OCI-LY1 (cell line): Measurements from ENCODE around the gene SFSWAP.

ENCODE experiments used
- H2AFZ ChIP-seq: fragments of 200-600 bp; sonication (generic), shearing (Covaris generic); 2 replicates; pipeline ENCODE4 v1.6.0; 2014; ENCODE audit warnings: antibody characterized with exemption, mild to moderate bottlenecking, low read length
- H3F3A ChIP-seq: fragments of 200-600 bp; sonication (generic), shearing (Covaris generic); 2 replicates; pipeline ENCODE4 v1.6.0; 2014; ENCODE audit warnings: mild to moderate bottlenecking, antibody characterized with exemption, low read length, moderate library complexity; ENCODE audit not compliant: insufficient read depth
- H3K27ac ChIP-seq: fragments of 200-600 bp; sonication (generic); 2 replicates; pipeline ENCODE4 v1.5.1; 2014; ENCODE audit warnings: low read length, mixed run types, mild to moderate bottlenecking, low read depth; ENCODE audit not compliant: poor library complexity, severe bottlenecking
- H3K27me3 ChIP-seq: fragments of 200-600 bp; sonication (generic); 2 replicates; pipeline ENCODE4 v1.6.0; 2014; ENCODE audit warnings: antibody characterized with exemption, mild to moderate bottlenecking, low read length, moderate library complexity; ENCODE audit not compliant: insufficient read depth
- H3K36me3 ChIP-seq: fragments of 200-600 bp; sonication (generic); 2 replicates; pipeline ENCODE4 v1.6.1; 2014; ENCODE audit warnings: mild to moderate bottlenecking, antibody characterized with exemption, low read length, moderate library complexity, mixed read lengths; ENCODE audit not compliant: insufficient read depth
- H3K4me1 ChIP-seq: fragments of 200-600 bp; sonication (generic); 2 replicates; pipeline ENCODE4 v1.5.1; 2014; ENCODE audit warnings: mild to moderate bottlenecking, low read length, moderate library complexity; ENCODE audit not compliant: insufficient read depth, severe bottlenecking
- H3K4me2 ChIP-seq: fragments of 200-600 bp; sonication (generic), shearing (Covaris generic); 2 replicates; pipeline ENCODE4 v1.6.1; 2014; ENCODE audit warnings: low read length
- H3K4me3 ChIP-seq: fragments of 200-600 bp; sonication (generic); 2 replicates; pipeline ENCODE4 v1.5.1; 2014; ENCODE audit warnings: low read length, low read depth, mild to moderate bottlenecking, mixed read lengths; ENCODE audit not compliant: poor library complexity, severe bottlenecking
- H3K79me2 ChIP-seq: fragments of 200-600 bp; shearing (Covaris generic); 2 replicates; pipeline ENCODE4 v1.6.1; 2016; ENCODE audit warnings: mixed run types, low read length, mixed read lengths; ENCODE audit not compliant: insufficient read depth
- H3K9ac ChIP-seq: fragments of 200-600 bp; sonication (generic), shearing (Covaris generic); 2 replicates; pipeline ENCODE4 v1.6.1; 2014; ENCODE audit warnings: mild to moderate bottlenecking, low read length, mixed read lengths
- H3K9me2 ChIP-seq: fragments of 200-600 bp; sonication (generic), shearing (Covaris generic); 2 replicates; pipeline ENCODE4 v1.6.1; 2014; ENCODE audit warnings: low read depth, mild to moderate bottlenecking, low read length, mixed read lengths
- H3K9me3 ChIP-seq: fragments of 200-600 bp; shearing (Covaris generic); 2 replicates; pipeline ENCODE4 v1.6.1; 2014; ENCODE audit warnings: low read length, mixed read lengths
- H4K20me1 ChIP-seq: fragments of 200-600 bp; sonication (generic), shearing (Covaris generic); 2 replicates; pipeline ENCODE4 v1.6.0; 2016; ENCODE audit warnings: mild to moderate bottlenecking, low read length; ENCODE audit not compliant: insufficient read depth
- EZH2 ChIP-seq: fragments of 200-600 bp; sonication (generic), shearing (Covaris generic); IDR thresholded peaks from 2 replicates; pipeline ENCODE4 v1.8.0; 2017; ENCODE audit warnings: borderline replicate concordance, mixed run types, mild to moderate bottlenecking, antibody characterized with exemption, low read length, moderate library complexity, mixed read lengths
- TF ChIP-seq, protein P1 (sequence below): fragments of 200-600 bp; sonication (generic), shearing (Covaris generic); IDR thresholded peaks from 2 replicates; pipeline ENCODE4 v1.5.1; 2017; ENCODE audit warnings: mild to moderate bottlenecking, antibody characterized with exemption, low read length, moderate library complexity, mixed read lengths

The SFSWAP gene

DNA sequence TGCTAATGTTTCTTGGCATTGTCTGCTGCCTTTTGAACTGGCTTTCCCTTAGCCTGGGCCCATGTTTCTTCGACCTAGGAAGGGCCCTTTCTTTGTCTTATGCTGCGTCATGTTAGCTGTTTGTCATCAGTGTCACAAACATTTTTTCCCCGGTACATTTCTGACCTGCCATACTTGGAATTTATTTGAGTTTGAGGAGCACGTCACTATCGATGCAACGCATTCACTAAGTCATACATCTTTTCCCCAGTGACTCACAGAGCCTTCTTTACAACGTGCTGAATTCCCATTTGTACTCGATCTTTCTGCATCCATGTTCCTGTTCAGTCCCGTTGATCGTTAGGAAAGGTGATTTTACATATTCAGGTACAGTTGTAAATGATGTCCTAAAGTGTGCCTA, 61.1 kb downstream of the SFSWAP start:
- no peak overlapping the region for H3K9ac ChIP-seq
- no peaks in the 10 kb centered on the region for H3K79me2 ChIP-seq
- no peaks in the 10 kb centered on the region for H3K9me3 ChIP-seq
- no peak overlapping the region for H3K27ac ChIP-seq
- no peak overlapping the region for H2AFZ ChIP-seq
- H3K4me2 ChIP-seq, result no peak overlapping the region
- no peak overlapping the region for H3K4me3 ChIP-seq
- H3K4me1 ChIP-seq, result peaks cover 19% of the 10 kb centered on the region
- H3K27me3 ChIP-seq, result no peaks in the 10 kb centered on the region
- H3K36me3 ChIP-seq, result peaks cover 47% of the 10 kb centered on the region
- H4K20me1 ChIP-seq, result no peaks in the 10 kb centered on the region
- no peak for TF ChIP-seq EZH2
- TF ChIP-seq, protein P1, sequence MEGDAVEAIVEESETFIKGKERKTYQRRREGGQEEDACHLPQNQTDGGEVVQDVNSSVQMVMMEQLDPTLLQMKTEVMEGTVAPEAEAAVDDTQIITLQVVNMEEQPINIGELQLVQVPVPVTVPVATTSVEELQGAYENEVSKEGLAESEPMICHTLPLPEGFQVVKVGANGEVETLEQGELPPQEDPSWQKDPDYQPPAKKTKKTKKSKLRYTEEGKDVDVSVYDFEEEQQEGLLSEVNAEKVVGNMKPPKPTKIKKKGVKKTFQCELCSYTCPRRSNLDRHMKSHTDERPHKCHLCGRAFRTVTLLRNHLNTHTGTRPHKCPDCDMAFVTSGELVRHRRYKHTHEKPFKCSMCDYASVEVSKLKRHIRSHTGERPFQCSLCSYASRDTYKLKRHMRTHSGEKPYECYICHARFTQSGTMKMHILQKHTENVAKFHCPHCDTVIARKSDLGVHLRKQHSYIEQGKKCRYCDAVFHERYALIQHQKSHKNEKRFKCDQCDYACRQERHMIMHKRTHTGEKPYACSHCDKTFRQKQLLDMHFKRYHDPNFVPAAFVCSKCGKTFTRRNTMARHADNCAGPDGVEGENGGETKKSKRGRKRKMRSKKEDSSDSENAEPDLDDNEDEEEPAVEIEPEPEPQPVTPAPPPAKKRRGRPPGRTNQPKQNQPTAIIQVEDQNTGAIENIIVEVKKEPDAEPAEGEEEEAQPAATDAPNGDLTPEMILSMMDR, result no peak
- H3K9me2 ChIP-seq, result no peaks in the 10 kb centered on the region
- no peaks in the 10 kb centered on the region for H3F3A ChIP-seq

DNA sequence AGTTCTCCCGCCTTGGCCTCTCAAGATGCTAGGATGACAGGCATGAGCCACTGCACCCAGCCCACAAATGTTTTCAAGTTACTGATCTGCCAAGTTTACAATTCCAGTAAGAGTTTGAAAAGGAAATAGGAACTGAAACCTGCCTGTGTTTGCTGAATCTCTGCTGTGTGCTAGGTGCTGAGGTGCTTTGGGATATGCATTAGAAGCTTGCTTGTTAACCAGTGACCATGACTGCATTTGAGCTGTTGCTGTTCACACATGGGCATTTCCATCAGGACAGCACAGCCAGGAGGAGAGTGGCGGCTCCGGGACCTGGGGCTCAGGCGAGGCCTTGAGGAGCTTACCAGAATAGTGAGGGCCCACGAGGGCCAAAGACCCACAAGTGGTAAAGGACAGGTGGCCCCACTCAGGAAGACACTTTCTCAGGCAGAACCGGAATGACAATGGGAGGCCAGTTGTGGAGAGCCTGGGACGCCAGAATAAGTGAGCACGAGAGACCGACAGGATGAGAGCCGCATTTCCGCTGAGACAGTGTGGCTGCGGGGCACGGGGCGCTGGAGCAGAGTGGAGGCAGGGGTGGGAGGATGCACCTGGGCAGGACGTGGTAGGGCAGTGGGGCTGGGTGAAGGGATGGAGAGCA, 62.8 kb downstream of the SFSWAP start:
- Histone ChIP-seq H3K79me2 (no peaks in the 10 kb centered on the region), H3K27ac (peak overlapping the region; percentile 67), H3K4me3 (peak overlapping the region; percentile 14), H3K27me3 (no peaks in the 10 kb centered on the region), H3F3A (no peaks in the 10 kb centered on the region), H3K9ac (peak overlapping the region; percentile 17; the same call in 1 of the 2 replicates), H3K9me3 (no peaks in the 10 kb centered on the region), H3K36me3 (peaks cover 42% of the 10 kb centered on the region), H3K4me2 (peak overlapping the region; percentile 43), H3K9me2 (no peaks in the 10 kb centered on the region), H2AFZ (no peak overlapping the region), H4K20me1 (no peaks in the 10 kb centered on the region), H3K4me1 (peaks cover 19% of the 10 kb centered on the region)
- TF ChIP-seq, protein P1, result no peak
- TF ChIP-seq EZH2, result no peak

DNA sequence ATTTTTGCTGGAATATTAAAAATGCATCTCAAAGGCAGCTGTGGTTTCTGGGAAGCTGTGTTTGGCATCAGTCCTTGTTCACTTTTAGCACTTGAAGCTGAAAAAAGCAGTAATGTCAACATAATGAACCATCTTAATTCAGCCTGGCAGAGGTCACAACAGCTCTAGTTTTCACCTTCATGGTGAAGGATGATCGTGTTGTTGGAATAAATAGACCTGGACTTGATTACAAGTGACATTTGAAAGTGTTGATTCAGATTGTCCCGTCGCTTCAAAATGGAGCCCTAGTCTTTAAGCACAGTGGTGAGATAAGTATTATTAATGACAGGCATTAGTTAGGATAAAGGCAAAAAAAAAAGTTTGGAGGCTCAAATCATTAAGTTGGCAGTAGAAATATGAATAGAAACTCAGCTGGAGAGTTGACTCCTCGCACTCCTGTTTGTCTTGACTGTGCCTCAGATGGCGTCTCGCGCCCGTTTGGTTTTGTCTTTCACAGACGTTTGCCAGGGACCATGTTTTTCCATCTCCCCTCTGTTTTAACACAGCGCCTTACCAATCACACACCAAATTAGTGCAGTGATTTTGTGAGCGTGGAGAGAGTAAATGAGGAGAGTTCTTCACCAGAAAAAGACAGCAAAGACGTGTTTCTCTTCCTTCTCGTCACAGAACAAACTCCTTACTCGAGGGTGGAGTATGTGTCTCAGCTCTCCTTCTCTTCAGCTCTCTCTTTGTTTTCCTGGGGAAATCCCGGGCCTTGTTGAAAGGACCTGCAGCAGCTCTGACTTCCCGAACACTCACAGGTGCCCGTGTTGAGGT, 63.9 kb downstream of the SFSWAP start:
- no peaks in the 10 kb centered on the region for H3K9me3 ChIP-seq
- peaks cover 47% of the 10 kb centered on the region for H3K36me3 ChIP-seq
- H3K27me3 ChIP-seq, result no peaks in the 10 kb centered on the region
- no peaks in the 10 kb centered on the region for H3K9me2 ChIP-seq
- H3K27ac ChIP-seq, result no peak overlapping the region
- no peak overlapping the region for H2AFZ ChIP-seq
- no peaks in the 10 kb centered on the region for H3F3A ChIP-seq
- no peak overlapping the region for H3K4me2 ChIP-seq
- no peak overlapping the region for H3K4me3 ChIP-seq
- H3K4me1 ChIP-seq, result peaks cover 19% of the 10 kb centered on the region
- H4K20me1 ChIP-seq, result no peaks in the 10 kb centered on the region
- no peak overlapping the region for H3K9ac ChIP-seq
- TF ChIP-seq, protein P1, result no peak
- TF ChIP-seq EZH2, result no peak
- no peaks in the 10 kb centered on the region for H3K79me2 ChIP-seq
